ENCODE measurements around the gene VWA5A. TPM values are rescaled to one million over a fixed set of nuclear protein-coding genes. Genes with fewer than 3 reads are reported as not detected.
A peak's percentile ranks its signal among the peaks of the same experiment; 100 is the strongest.

VWA5A gene
- total RNA-seq, 2 donors from 2014 or later = 23.3 to 28.9 TPM

DNA sequence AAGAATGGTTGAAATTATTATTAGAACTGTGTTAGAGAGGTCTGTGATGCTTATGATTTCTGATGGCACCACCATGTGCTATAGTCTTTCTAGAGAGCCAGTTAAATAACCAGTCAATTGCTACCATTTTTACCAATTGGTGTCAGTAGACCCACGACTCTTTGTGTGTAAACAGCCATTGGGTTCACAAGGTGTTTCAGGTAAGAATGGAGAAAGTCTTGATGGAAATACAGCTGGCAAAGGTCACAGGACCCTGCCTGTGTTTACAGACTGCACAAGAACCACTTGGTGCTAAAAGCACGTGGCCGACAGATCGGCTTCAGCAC is 43.7 kb upstream of the VWA5A start:
- intact Hi-C loops (cut with DNase I) = loop anchor here (10.0 kb wide), 1 partner anchor 523 kb away; no protein-coding TSS in a partner anchor
- Histone ChIP-seq H3K4me1 (replicated peaks) (no peaks in the 10 kb centered on the region), H3K4me3 (no peak overlapping the region), H3K27me3 (replicated peaks; ENCODE audit: insufficient read depth) (peaks cover 4% of the 10 kb centered on the region), H3K27ac (no peak overlapping the region), H3K9me3 (no peaks in the 10 kb centered on the region), H3K36me3 (no peaks in the 10 kb centered on the region)
- WGBS = 67% methylated on average over 4 of the region's 4 CpGs
- DNase-seq (ENCODE audit: low spot score) = no peak
- TF ChIP-seq POLR2AphosphoS5 (IDR thresholded peaks at IDR 0.05) = no peak

- WGBS = 86% methylated on average over 8 of the region's 8 CpGs
- Histone ChIP-seq H3K36me3 (no peaks in the 10 kb centered on the region), H3K27ac (no peak overlapping the region), H3K9me3 (no peaks in the 10 kb centered on the region), H3K27me3 (replicated peaks; ENCODE audit: insufficient read depth) (peaks cover 4% of the 10 kb centered on the region), H3K4me3 (no peak overlapping the region), H3K4me1 (replicated peaks) (no peaks in the 10 kb centered on the region)
- no peak for DNase-seq (ENCODE audit: low spot score)
- TF ChIP-seq POLR2A (IDR thresholded peaks at IDR 0.05) = no peak
- no peak for TF ChIP-seq POLR2AphosphoS5 (IDR thresholded peaks at IDR 0.05)
- TF ChIP-seq CTCF (IDR thresholded peaks at IDR 0.05) = no peak
- intact Hi-C loops (cut with DNase I) = loop anchor here (10.0 kb wide), 1 partner anchor 523 kb away; no protein-coding TSS in a partner anchor
These were observed 43.1 kb upstream of the VWA5A start for GRCh38 chr11:124072147-124072546.

DNA sequence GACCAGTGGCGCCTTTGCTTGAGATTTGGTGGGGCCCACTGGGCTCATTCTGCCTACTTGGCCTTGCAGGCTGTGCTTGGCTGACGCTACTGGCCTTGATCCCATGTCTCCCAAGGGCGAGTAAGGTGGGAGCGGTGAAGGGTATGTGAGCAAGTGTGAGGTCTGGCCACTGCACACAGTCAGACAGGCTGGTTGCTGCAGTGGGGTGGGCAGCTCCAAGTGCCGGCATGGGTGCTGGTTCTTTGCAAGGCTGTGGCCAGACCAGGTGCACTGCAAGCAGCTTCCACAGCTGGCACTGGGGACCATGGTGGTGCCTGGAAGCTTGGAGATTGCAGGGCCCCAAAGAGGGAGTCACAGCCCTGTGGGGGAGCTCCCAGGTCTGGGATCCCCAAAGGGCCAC is 40.7 kb upstream of the VWA5A start:
- WGBS = 94% methylated on average over 5 of the region's 5 CpGs
- TF ChIP-seq POLR2A (IDR thresholded peaks at IDR 0.05) (no peak), CTCF (IDR thresholded peaks at IDR 0.05) (no peak), POLR2AphosphoS5 (IDR thresholded peaks at IDR 0.05) (no peak)
- H3K27ac ChIP-seq = no peak overlapping the region
- no peak overlapping the region for H3K4me3 ChIP-seq
- H3K4me1 ChIP-seq (replicated peaks) = no peaks in the 10 kb centered on the region
- no peak for DNase-seq (ENCODE audit: low spot score)
- peaks cover 3% of the 10 kb centered on the region for H3K27me3 ChIP-seq (replicated peaks; ENCODE audit: insufficient read depth)
- no peaks in the 10 kb centered on the region for H3K36me3 ChIP-seq
- intact Hi-C loops (cut with DNase I) = loop anchor here (10.0 kb wide), 1 partner anchor 520 kb away; no protein-coding TSS in a partner anchor
- no peaks in the 10 kb centered on the region for H3K9me3 ChIP-seq

DNA sequence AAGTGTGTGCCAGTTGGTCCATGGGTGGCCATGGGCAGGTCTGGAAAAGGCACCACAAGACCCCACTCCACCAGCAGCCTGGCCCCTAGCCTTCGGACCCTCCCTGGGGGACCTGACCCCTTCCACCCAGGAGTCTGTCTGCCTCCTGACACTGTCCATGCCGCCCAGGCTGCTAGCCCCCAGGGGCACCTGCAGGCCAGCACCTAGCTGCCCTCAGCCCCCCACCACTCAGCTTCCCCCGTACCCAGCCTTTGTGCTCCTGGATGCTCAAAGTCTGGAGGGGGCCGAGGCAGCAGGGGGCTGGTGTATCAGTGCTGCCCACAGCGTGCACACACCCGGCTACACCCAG is 39.8 kb upstream of the VWA5A start:
- H3K4me1 ChIP-seq (replicated peaks) = no peaks in the 10 kb centered on the region
- DNase-seq (ENCODE audit: low spot score) = no peak
- no peaks in the 10 kb centered on the region for H3K27me3 ChIP-seq (replicated peaks; ENCODE audit: insufficient read depth)
- H3K36me3 ChIP-seq = no peaks in the 10 kb centered on the region
- no peak overlapping the region for H3K27ac ChIP-seq
- intact Hi-C loops (cut with DNase I) = loop anchor here (10.0 kb wide), 1 partner anchor 519 kb away; no protein-coding TSS in a partner anchor
- no peaks in the 10 kb centered on the region for H3K9me3 ChIP-seq
- no peak overlapping the region for H3K4me3 ChIP-seq
- TF ChIP-seq POLR2AphosphoS5 (IDR thresholded peaks at IDR 0.05) (no peak), POLR2A (IDR thresholded peaks at IDR 0.05) (no peak), CTCF (IDR thresholded peaks at IDR 0.05) (no peak)
- WGBS = 66% methylated on average over 6 of the region's 6 CpGs

- no peaks in the 10 kb centered on the region for H3K4me1 ChIP-seq (replicated peaks)
- 6% methylated on average over 36 of the region's 36 CpGs for WGBS
- DNase-seq (ENCODE audit: low spot score) = no peak
- H3K27ac ChIP-seq = no peak overlapping the region
- intact Hi-C loops (cut with DNase I) = loop anchor here (10.0 kb wide), 1 partner anchor 519 kb away; no protein-coding TSS in a partner anchor
- H3K4me3 ChIP-seq = peak overlapping the region; percentile 11 to 33
- no peaks in the 10 kb centered on the region for H3K27me3 ChIP-seq (replicated peaks; ENCODE audit: insufficient read depth)
- H3K9me3 ChIP-seq = no peaks in the 10 kb centered on the region
- TF ChIP-seq POLR2A (IDR thresholded peaks at IDR 0.05) = no peak
- no peak for TF ChIP-seq CTCF (IDR thresholded peaks at IDR 0.05)
- H3K36me3 ChIP-seq = no peaks in the 10 kb centered on the region
These were observed 39.2 kb upstream of the VWA5A start for GRCh38 chr11:124075841-124076651.
